GM06990 (cell line): Measurements from ENCODE around the gene HIRA.

Experiments
- DNase-seq: peaks from one replicate; pipeline ENCODE4 v3.0.0-alpha.2; 2011; ENCODE audit not compliant: insufficient read length; ENCODE audit errors: extremely low read depth
- H3K27me3 ChIP-seq: replicated peaks from 2 replicates; pipeline ENCODE4 v1.6.0; 2011; ENCODE audit warnings: low read length; ENCODE audit not compliant: control insufficient read depth, insufficient read depth
- H3K36me3 ChIP-seq: 2 replicates; pipeline ENCODE4 v1.5.1; 2011; ENCODE audit warnings: low read length; ENCODE audit not compliant: control insufficient read depth, insufficient read depth
- H3K4me3 ChIP-seq: replicated peaks from 2 replicates; pipeline ENCODE4 v1.5.1; 2011; ENCODE audit warnings: low read depth, mild to moderate bottlenecking, control low read depth, low read length
- TF ChIP-seq, protein P1 (sequence below): IDR thresholded peaks from 2 replicates; pipeline ENCODE4 v1.5.1; 2011; ENCODE audit warnings: low read length, control low read depth, mild to moderate bottlenecking, inconsistent platforms; ENCODE audit not compliant: insufficient read depth, poor library complexity, severe bottlenecking

HIRA gene

DNA sequence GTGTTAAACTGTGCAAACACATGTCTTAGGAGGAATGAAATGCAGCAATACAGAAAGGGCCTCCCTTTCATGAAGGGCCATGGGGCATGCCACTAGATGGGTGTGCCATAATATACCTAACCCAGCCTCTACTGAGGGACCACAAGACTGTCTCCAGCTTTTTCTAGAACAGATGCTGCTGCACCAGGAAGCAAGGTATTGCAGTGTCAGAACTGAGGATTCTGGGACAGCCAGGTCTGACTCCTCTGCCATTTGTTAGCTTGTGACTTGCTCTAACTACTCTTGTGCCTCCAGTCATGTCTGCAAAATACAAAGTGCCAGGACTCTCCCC, 53.2 kb downstream of the HIRA start:
- Histone ChIP-seq H3K27me3 (no peaks in the 10 kb centered on the region), H3K36me3 (peaks cover 31% of the 10 kb centered on the region), H3K4me3 (no peak overlapping the region)
- DNase-seq: no peak
- TF ChIP-seq, protein P1, sequence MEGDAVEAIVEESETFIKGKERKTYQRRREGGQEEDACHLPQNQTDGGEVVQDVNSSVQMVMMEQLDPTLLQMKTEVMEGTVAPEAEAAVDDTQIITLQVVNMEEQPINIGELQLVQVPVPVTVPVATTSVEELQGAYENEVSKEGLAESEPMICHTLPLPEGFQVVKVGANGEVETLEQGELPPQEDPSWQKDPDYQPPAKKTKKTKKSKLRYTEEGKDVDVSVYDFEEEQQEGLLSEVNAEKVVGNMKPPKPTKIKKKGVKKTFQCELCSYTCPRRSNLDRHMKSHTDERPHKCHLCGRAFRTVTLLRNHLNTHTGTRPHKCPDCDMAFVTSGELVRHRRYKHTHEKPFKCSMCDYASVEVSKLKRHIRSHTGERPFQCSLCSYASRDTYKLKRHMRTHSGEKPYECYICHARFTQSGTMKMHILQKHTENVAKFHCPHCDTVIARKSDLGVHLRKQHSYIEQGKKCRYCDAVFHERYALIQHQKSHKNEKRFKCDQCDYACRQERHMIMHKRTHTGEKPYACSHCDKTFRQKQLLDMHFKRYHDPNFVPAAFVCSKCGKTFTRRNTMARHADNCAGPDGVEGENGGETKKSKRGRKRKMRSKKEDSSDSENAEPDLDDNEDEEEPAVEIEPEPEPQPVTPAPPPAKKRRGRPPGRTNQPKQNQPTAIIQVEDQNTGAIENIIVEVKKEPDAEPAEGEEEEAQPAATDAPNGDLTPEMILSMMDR: no peak

DNA sequence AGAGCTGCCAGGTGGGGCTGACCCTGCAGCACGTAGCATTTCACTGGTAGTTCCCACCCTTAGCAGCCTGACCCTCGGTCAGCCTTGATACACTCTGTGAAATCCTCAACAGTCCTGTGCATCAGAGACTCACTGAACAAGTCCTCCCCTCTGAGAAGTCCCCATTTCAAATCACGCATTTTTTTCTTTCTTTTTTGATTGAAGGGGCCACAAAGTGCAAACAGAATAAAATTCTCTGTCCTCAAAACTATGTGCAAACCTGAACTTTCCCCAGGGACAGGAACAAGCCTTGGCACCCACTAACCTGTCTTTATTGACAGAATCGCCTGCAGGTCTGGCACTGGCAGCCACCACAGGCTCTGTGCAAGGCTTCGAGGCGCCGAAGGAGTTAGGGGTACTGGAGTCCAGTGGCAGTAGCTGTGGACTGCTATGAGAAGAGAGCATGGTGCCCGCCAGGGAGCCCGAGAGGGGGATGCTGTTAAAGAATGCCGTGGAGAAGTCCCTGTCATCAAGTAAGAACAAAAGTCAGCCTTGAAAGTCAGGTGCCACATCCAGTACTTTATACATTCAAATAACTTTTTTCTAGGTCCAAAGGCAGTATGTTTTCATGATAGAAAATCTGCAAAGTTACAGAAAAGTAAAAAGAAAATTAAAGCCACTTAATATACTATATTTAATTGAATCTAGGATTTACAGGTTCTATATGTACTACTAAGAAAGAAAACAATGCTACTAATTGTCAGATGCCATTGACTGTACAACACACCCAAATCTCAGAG, 53.8 kb downstream of the HIRA start:
- no peak overlapping the region for H3K4me3 ChIP-seq
- DNase-seq: no peak
- no peaks in the 10 kb centered on the region for H3K27me3 ChIP-seq
- TF ChIP-seq, protein P1: no peak
- peaks cover 31% of the 10 kb centered on the region for H3K36me3 ChIP-seq

- Histone ChIP-seq H3K27me3 (no peaks in the 10 kb centered on the region), H3K4me3 (no peak overlapping the region), H3K36me3 (peaks cover 25% of the 10 kb centered on the region)
- DNase-seq: no peak
- TF ChIP-seq, protein P1: no peak
Observed at GRCh38 chr22:19376971-19377370, 54.6 kb downstream of the HIRA start.

GRCh38 chr22:19376247-19376646, 55.3 kb downstream of the HIRA start:
- no peak for DNase-seq
- no peaks in the 10 kb centered on the region for H3K27me3 ChIP-seq
- peaks cover 25% of the 10 kb centered on the region for H3K36me3 ChIP-seq
- H3K4me3 ChIP-seq: no peak overlapping the region
- TF ChIP-seq, protein P1: no peak

GRCh38 chr22:19375435-19375834, 56.1 kb downstream of the HIRA start:
- DNase-seq: no peak
- Histone ChIP-seq H3K4me3 (no peak overlapping the region), H3K27me3 (no peaks in the 10 kb centered on the region), H3K36me3 (peaks cover 26% of the 10 kb centered on the region)
- TF ChIP-seq, protein P1: no peak

DNA sequence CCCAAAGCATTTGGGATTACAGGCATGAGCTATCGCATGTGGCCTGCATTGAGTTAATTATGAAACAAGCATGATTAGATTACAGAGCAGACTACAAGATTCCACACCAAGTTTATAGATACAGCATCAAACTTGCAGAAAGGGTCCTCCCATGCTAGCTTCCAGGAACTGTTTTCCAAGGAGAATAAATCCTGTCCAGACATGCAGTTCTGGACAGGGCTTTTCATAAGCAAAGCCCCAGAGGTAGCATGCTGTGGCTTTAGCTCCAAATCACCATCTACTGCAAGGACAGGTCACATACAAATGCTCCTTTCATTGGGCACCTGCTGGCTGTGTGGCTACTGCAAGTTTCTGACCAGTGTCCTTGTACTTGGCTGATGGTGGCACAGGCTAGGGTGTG, 57.1 kb downstream of the HIRA start:
- TF ChIP-seq, protein P1: no peak
- H3K4me3 ChIP-seq: no peak overlapping the region
- peaks cover 26% of the 10 kb centered on the region for H3K36me3 ChIP-seq
- no peak for DNase-seq
- H3K27me3 ChIP-seq: no peaks in the 10 kb centered on the region
